OCI-LY1 (cell line): ENCODE results near the gene NSUN3.

Experiments used
- H2AFZ ChIP-seq: fragments of 200-600 bp; sonication (generic), shearing (Covaris generic); 2 replicates; pipeline ENCODE4 v1.6.0; 2014; ENCODE audit warnings: antibody characterized with exemption, mild to moderate bottlenecking, low read length
- H3F3A ChIP-seq: fragments of 200-600 bp; sonication (generic), shearing (Covaris generic); 2 replicates; pipeline ENCODE4 v1.6.0; 2014; ENCODE audit warnings: mild to moderate bottlenecking, antibody characterized with exemption, low read length, moderate library complexity; ENCODE audit not compliant: insufficient read depth
- H3K27ac ChIP-seq: fragments of 200-600 bp; sonication (generic); 2 replicates; pipeline ENCODE4 v1.5.1; 2014; ENCODE audit warnings: low read length, mixed run types, mild to moderate bottlenecking, low read depth; ENCODE audit not compliant: poor library complexity, severe bottlenecking
- H3K27me3 ChIP-seq: fragments of 200-600 bp; sonication (generic); 2 replicates; pipeline ENCODE4 v1.6.0; 2014; ENCODE audit warnings: antibody characterized with exemption, mild to moderate bottlenecking, low read length, moderate library complexity; ENCODE audit not compliant: insufficient read depth
- H3K36me3 ChIP-seq: fragments of 200-600 bp; sonication (generic); 2 replicates; pipeline ENCODE4 v1.6.1; 2014; ENCODE audit warnings: mild to moderate bottlenecking, antibody characterized with exemption, low read length, moderate library complexity, mixed read lengths; ENCODE audit not compliant: insufficient read depth
- H3K4me1 ChIP-seq: fragments of 200-600 bp; sonication (generic); 2 replicates; pipeline ENCODE4 v1.5.1; 2014; ENCODE audit warnings: mild to moderate bottlenecking, low read length, moderate library complexity; ENCODE audit not compliant: insufficient read depth, severe bottlenecking
- H3K4me2 ChIP-seq: fragments of 200-600 bp; sonication (generic), shearing (Covaris generic); 2 replicates; pipeline ENCODE4 v1.6.1; 2014; ENCODE audit warnings: low read length
- H3K4me3 ChIP-seq: fragments of 200-600 bp; sonication (generic); 2 replicates; pipeline ENCODE4 v1.5.1; 2014; ENCODE audit warnings: low read length, low read depth, mild to moderate bottlenecking, mixed read lengths; ENCODE audit not compliant: poor library complexity, severe bottlenecking
- H3K79me2 ChIP-seq: fragments of 200-600 bp; shearing (Covaris generic); 2 replicates; pipeline ENCODE4 v1.6.1; 2016; ENCODE audit warnings: mixed run types, low read length, mixed read lengths; ENCODE audit not compliant: insufficient read depth
- H3K9ac ChIP-seq: fragments of 200-600 bp; sonication (generic), shearing (Covaris generic); 2 replicates; pipeline ENCODE4 v1.6.1; 2014; ENCODE audit warnings: mild to moderate bottlenecking, low read length, mixed read lengths
- H3K9me2 ChIP-seq: fragments of 200-600 bp; sonication (generic), shearing (Covaris generic); 2 replicates; pipeline ENCODE4 v1.6.1; 2014; ENCODE audit warnings: low read depth, mild to moderate bottlenecking, low read length, mixed read lengths
- H3K9me3 ChIP-seq: fragments of 200-600 bp; shearing (Covaris generic); 2 replicates; pipeline ENCODE4 v1.6.1; 2014; ENCODE audit warnings: low read length, mixed read lengths
- H4K20me1 ChIP-seq: fragments of 200-600 bp; sonication (generic), shearing (Covaris generic); 2 replicates; pipeline ENCODE4 v1.6.0; 2016; ENCODE audit warnings: mild to moderate bottlenecking, low read length; ENCODE audit not compliant: insufficient read depth
- EZH2 ChIP-seq: fragments of 200-600 bp; sonication (generic), shearing (Covaris generic); IDR thresholded peaks from 2 replicates; pipeline ENCODE4 v1.8.0; 2017; ENCODE audit warnings: borderline replicate concordance, mixed run types, mild to moderate bottlenecking, antibody characterized with exemption, low read length, moderate library complexity, mixed read lengths
- TF ChIP-seq, protein P1 (sequence below): fragments of 200-600 bp; sonication (generic), shearing (Covaris generic); IDR thresholded peaks from 2 replicates; pipeline ENCODE4 v1.5.1; 2017; ENCODE audit warnings: mild to moderate bottlenecking, antibody characterized with exemption, low read length, moderate library complexity, mixed read lengths

The NSUN3 gene

GRCh38 chr3:94062513-94063404 lies at the start of gene NSUN3, which contains the start of gene DHFR2:
NSUN3 (plus strand) TSS chr3:94063061; CDS start chr3:94063127, 66 bp downstream.
DHFR2 (minus strand) TSS chr3:94062916; CDS start chr3:94061511, 1,405 bp downstream.
- Histone ChIP-seq H3F3A (no peaks in the 10 kb centered on the region), H3K27ac (peak within 1 kb of the TSS; percentile 94), H3K79me2 (peaks cover 23% of the 10 kb centered on the region), H4K20me1 (no peaks in the 10 kb centered on the region), H3K4me2 (peak within 1 kb of the TSS; percentile 91), H3K9me2 (no peaks in the 10 kb centered on the region), H3K4me3 (peak within 1 kb of the TSS; percentile 89), H2AFZ (peak within 1 kb of the TSS; percentile 29; the same call in 1 of the 2 replicates), H3K9ac (peak within 1 kb of the TSS; percentile 76), H3K9me3 (no peaks in the 10 kb centered on the region), H3K4me1 (peaks cover 27% of the 10 kb centered on the region), H3K36me3 (peaks cover 40% of the 10 kb centered on the region), H3K27me3 (no peaks in the 10 kb centered on the region)
- TF ChIP-seq, protein P1, sequence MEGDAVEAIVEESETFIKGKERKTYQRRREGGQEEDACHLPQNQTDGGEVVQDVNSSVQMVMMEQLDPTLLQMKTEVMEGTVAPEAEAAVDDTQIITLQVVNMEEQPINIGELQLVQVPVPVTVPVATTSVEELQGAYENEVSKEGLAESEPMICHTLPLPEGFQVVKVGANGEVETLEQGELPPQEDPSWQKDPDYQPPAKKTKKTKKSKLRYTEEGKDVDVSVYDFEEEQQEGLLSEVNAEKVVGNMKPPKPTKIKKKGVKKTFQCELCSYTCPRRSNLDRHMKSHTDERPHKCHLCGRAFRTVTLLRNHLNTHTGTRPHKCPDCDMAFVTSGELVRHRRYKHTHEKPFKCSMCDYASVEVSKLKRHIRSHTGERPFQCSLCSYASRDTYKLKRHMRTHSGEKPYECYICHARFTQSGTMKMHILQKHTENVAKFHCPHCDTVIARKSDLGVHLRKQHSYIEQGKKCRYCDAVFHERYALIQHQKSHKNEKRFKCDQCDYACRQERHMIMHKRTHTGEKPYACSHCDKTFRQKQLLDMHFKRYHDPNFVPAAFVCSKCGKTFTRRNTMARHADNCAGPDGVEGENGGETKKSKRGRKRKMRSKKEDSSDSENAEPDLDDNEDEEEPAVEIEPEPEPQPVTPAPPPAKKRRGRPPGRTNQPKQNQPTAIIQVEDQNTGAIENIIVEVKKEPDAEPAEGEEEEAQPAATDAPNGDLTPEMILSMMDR, result no peak
- TF ChIP-seq EZH2, result no peak

- TF ChIP-seq EZH2, result no peak
- TF ChIP-seq, protein P1, result no peak
- Histone ChIP-seq H3K36me3 (no peaks in the 10 kb centered on the region), H3K9me3 (no peaks in the 10 kb centered on the region), H3K27ac (no peak overlapping the region), H2AFZ (no peak overlapping the region), H3K4me1 (no peaks in the 10 kb centered on the region), H3F3A (no peaks in the 10 kb centered on the region), H3K4me3 (no peak overlapping the region), H3K79me2 (no peaks in the 10 kb centered on the region), H4K20me1 (no peaks in the 10 kb centered on the region), H3K9ac (no peak overlapping the region), H3K4me2 (no peak overlapping the region), H3K9me2 (no peaks in the 10 kb centered on the region), H3K27me3 (no peaks in the 10 kb centered on the region)
Measured at GRCh38 chr3:94015025-94015424, 47.8 kb upstream of the NSUN3 start.

- H3K9me3 ChIP-seq, result no peaks in the 10 kb centered on the region
- no peaks in the 10 kb centered on the region for H3K9me2 ChIP-seq
- no peak for TF ChIP-seq EZH2
- TF ChIP-seq, protein P1, result no peak
- H3K9ac ChIP-seq, result no peak overlapping the region
- no peaks in the 10 kb centered on the region for H3K4me1 ChIP-seq
- no peaks in the 10 kb centered on the region for H3F3A ChIP-seq
- no peak overlapping the region for H3K27ac ChIP-seq
- no peaks in the 10 kb centered on the region for H3K79me2 ChIP-seq
- H3K4me2 ChIP-seq, result no peak overlapping the region
- no peaks in the 10 kb centered on the region for H3K27me3 ChIP-seq
- no peak overlapping the region for H2AFZ ChIP-seq
- H3K36me3 ChIP-seq, result no peaks in the 10 kb centered on the region
- H3K4me3 ChIP-seq, result no peak overlapping the region
- no peaks in the 10 kb centered on the region for H4K20me1 ChIP-seq
Measured at GRCh38 chr3:94019659-94020058, 43.2 kb upstream of the NSUN3 start.
